Activated naive CD4-positive, alpha-beta T cell treated with Interleukin-2 at 50 U/mL for 16 hours (primary cell): ENCODE results near the gene KLHL42.

Experiments
- DNase-seq: peaks from one replicate; pipeline ENCODE4 v3.0.0-alpha.2; 2020

KLHL42 gene

DNA sequence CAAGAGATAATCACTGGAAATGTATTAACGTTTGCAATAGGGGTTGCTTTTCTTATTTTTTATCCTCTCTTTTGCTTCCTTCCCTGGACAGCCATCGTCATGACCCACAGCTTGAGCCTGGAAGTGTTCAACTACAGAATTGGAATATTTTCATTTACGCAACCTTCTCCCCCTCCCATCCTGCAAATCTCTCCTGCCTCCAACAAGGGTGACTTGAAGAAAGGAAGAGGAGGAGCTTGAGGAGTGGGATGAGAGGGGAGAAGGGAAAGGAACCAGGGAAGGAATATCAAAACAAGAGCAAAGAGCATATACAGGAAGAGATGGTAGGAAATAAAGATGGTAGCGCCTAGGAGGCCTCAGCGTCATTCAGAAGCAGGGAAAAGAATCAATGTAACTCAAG is 1.6 kb downstream of the KLHL42 start:
- no peak for DNase-seq

DNA sequence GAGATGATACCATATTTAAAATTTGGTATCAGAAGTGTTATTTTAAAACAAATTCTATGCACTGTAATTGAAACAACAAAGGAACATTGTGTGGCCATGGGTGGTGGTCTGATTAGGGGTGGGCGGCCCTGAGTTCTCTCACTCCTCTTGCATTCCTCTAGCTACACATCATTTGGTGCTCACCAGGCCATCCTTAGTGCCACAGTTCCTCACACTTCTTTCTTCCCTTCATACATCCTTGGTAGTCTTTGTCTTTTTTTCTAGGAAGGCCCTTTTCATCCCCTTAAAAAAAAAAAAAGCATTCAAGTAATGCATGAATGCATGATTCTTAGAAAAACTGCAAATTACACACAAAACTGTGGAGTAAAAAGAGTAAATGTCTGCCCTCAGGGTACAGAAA is 2.4 kb downstream of the KLHL42 start:
- DNase-seq: no peak

DNA sequence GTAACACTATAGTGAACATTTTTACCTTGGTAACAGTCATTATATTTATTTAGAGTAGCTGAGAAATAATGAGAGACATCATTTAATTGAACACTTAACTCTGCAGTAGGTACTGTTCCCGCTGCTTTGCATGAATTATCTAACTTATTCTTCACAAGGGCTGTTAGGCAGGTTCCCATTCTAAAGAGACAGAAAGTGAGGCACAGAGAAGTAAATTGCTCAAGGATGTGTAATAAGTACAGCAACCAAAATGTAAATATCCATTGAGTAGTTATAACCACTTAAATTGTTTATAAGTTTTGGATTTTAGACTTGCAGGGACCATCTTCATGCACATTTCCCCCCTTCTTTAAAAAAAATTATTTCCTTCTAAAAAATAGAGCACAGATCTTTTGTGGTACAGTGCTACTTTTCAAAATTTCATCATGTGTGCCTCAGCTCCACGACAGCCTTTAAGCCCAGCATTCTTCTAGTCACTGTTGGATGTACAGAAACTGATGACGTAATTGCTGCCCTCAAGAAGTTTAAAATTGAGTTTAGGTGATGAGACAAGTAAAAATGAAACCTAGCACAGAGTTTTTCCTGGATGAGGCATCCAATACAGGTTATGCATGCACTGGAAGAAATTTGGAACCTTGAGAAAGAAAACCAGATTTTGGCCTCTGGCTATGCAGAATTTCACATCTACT is 6.0 kb downstream of the KLHL42 start:
- no peak for DNase-seq

DNA sequence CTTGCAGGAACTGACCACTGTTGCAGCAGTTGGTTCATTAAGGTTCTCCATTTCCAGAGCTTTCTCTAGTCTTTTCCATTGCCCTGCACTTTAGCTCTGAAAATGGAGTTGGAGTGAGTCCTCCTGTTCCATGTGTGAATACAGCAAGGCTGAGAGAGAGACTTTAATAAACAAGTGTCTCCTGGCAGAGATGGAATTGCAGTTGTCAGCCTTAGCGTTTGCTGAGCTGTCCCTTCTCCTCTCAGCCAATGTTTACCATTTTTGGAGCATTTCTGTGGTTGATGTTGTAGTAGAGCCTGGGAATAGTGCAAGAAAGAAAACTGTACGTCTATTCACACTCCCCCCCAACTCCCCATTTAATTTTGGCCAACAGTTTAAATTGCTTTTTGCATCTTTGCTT is 7.5 kb downstream of the KLHL42 start:
- no peak for DNase-seq

DNA sequence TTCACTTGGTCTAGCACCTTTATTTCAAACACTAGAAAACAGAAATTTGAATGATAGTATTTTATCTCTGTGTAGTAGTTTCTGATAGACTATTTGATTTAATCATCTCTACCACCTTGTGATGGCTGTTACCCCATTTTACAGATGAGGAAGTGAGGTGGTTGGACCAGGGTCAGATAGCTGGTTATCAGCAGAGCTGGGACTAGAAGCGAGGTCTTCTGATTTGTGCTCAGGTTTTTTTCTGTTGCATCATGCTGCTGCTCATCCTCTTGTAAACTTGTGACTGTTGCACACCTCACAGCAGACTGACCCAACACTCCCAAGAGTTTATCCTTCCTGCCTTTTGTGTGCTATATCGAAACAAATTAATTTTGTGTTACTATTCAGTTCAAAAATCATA is 10.1 kb downstream of the KLHL42 start:
- DNase-seq: no peak

DNA sequence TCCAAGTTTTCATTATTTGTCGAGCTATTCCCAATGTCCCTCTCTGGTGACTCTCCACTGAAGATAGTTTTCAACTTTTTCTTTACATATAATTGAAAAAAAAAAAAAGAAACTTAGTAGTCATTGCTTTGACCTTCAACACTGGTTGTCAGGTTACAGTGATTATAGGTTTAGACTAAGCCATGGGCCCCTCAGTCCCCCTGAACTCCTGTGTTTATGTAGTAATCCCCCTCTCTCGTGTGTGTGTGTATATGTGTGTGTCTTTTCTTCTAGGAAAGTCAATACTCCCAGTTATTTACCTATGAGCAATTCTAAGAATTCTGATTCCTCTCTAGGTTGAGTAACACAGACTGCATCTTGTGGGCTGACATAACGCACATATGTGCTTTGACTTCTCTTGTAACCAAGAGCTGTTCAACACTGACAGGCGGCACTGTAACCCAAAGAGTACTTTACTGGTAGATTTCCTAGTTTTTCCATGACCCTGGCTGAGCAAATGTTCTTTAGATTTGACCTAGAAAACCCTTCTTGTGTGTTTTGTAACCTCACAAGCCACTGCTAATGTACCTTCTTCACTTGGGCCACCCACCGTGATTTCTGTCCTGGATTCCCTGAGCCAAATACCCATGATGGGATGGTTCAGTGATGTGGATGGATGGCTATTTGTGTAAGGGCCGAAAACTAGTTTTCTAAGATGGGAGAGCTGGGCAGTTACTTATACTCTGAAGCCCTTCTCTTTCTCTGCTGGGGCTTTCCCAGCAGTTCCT is 15.0 kb downstream of the KLHL42 start:
- no peak for DNase-seq

DNA sequence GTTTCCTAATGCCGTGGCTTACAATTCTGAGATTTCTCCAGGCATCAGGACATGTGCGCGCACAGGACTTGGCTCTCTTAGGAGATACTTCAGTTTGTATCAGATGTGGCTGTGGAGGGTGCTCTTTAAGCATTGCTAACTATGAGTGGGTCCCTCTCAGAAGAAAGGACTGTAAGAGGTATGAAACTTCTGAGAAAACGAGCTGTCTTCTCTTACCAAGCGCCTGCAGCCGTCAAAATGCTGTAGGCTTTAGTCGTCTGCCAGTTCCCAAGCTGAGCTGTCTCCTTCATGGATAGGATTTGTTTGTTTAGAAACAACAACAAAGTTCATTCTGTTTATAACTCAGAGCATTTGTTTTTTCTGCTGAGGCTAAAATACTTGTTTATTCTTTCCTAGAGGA is 16.1 kb downstream of the KLHL42 start:
- no peak for DNase-seq

DNA sequence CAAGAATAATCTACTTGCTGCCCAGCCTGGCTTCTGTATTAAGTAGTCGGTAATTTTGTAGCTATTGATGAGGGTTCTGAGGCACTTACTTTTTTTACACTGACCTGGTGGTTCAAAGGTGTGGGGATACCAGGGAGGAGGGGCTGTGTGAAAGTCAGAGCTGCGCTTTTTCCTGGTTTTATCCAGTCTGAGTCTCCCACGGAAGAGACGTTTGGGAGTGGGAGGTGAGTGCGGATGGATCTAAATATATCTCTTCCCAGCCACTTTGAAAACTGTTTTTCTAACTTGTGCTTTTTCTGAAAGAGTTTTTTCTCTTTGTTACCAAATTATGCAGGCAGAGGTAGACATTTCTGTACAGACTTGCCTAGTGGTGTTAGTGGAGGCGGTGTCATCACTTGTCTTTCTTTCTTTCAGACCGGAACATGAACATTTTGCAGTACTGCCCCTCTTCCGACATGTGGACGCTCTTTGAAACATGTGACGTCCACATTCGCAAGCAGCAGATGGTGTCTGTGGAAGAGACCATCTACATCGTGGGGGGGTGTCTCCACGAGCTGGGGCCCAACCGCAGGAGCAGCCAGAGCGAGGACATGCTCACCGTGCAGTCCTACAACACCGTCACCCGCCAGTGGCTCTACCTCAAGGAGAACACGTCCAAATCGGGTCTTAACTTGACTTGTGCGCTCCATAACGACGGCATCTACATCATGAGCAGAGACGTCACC is 17.4 kb downstream of the KLHL42 start:
- DNase-seq: no peak

DNA sequence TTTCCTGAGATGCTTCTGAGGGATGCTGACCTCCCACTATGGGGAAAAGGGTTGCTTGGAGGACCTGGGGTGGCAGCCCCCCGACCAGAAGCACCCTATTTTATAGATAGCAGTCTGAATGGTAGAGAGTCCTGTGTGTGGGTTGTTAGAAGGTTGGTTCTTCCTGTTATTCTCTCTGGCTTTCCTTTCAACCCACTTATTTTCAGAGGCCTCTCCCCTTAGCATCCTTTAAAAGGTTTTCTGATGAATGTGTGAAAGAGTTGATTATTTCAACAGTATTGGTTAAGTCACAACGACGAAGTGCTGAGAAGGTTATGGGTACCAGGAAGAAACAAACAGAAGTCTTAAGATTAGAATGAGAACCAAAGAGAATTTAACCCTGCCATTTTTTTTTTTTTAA is 20.8 kb downstream of the KLHL42 start:
- no peak for DNase-seq

DNA sequence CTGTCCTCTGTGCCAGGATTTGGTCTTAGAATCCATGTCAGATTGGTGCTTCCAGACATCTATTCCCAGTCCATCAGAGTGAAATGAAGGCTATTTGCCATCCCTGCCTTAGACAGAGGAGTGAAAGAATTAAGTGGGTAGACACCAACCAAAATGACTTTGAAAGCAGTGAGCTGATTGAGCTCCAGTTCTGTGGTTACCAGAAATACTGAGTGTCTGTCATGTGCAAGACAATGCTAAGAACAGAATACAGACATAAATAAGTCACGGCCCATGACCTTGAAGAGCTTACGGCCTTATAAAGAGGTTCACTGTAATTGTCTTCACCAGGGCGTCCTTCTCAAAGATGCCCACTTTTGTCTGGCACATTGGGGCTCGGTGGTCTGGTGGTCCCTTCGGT is 21.6 kb downstream of the KLHL42 start:
- DNase-seq: no peak

DNA sequence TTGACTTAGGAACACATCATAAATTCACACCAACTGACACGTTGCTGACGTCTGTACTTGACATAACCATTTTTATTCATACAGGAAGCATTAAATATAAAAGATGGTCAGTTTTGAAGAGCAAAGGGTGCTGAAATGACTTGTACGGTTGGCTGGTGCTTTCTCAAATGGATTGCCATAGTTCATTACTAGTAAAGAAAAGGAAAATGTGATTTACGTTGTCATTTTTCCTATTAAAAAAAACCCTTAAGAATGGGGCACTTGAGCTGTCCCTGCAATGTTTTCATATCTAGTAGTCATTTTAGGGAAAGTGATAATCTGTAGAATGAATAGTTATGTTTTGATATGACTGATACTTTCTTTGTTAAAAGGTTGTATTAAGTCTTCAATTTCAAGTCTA is 22.5 kb downstream of the KLHL42 start:
- DNase-seq: no peak

DNA sequence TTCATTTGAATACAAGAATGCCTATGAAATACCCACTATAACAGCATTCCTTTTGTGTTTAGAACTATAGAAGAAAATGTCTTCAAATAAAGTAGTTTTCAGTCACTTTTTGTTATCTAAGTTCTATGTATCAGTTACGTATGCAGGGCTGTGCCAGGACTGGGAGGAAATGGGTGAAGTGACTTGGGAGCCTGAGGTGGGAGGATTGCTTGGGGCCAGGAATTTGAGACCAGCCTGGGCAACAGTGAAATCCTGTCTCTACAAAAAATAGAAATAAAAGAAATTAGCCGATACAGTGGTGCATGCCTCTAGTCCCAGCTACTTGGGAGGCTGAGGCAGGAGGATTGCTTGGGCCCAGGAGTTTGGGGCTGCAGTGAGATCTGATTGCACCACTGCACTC is 22.9 kb downstream of the KLHL42 start:
- no peak for DNase-seq

DNA sequence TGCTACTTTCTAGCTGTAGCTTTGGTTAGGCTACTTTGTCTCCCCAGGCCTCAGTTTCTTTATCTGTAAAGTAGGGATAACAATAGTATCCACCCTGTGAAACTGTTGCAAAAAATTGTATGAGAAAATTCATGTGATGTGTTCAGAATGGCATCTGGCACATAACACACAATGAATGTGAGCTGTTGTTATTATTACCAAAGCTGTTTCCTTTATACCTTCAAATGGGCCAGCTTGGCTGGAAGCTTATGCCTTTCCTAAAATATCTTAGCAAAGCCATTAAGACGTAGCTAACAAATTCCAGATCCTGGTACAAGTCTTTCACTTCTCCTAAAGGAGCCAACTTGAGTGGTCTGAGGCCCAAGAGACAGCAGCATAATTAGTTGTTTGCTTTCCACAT is 25.2 kb downstream of the KLHL42 start:
- no peak for DNase-seq

DNA sequence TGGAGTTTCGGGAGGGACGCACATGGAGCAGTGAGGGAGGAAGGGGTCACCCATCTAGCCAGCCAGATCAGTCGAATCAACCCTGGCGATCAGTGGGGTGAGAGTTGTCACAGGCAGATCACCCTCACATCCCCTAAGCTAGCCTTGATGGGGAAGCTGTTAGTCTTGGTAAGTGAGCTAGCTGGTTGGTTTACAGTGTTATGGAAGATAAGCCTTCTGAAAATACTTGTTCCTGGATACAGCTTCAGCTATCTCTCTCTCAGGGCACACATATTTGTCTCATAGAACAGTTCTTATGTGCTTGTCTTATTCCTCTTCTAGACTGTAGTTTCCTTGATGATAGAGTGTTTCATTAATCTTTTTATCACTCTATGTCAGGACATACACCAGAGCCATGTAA is 26.2 kb downstream of the KLHL42 start:
- DNase-seq: no peak

DNA sequence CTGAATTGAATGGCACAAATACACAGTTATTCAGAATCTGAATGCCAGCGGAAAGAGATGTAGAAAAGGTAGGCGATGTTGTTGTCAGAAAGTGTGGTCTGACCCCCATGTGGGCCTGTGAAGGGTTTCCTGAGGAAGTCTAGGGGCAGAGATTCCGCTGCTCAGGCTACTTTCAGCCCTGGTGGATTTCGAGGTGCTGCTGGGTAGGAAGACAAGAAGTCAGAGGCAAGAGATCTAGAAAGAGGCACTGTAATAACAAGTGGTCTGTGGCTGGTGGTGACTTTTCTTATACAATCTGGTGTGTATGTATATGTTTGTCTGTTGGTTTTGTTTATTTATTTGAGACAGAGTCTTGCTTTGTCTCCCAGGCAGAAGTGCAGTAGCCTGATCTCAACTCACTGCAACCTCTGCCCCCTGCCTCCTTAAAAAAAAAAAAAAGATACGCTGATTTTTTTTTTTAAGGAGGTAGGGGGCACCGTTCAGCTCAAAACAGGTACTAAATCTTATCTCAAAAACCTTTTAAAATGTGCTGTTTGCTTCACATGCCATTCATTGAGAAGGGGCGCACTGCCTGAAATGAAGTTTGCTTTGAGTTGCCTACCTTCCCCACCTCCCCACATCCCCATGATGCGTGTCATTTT is 27.1 kb downstream of the KLHL42 start:
- DNase-seq: peak; percentile 45

DNA sequence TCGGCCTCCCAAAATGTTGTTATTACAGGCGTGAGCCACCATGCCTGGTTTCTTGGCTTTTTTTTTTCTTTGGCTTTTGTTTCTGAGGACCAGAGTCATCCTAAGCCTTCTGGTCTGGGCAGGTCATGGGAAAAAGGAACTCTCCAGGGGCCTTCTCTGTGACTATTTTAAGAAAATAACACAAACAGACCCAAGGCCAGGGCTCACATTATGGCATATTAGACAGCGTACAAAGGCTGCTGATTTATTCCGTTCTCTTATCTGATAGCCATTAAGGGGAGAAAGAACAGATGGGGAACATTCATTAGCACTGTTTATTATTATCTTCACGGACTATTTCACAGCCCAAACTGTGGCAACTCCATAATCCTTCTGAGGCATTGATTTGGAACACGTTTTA is 28.8 kb downstream of the KLHL42 start:
- DNase-seq: no peak

DNA sequence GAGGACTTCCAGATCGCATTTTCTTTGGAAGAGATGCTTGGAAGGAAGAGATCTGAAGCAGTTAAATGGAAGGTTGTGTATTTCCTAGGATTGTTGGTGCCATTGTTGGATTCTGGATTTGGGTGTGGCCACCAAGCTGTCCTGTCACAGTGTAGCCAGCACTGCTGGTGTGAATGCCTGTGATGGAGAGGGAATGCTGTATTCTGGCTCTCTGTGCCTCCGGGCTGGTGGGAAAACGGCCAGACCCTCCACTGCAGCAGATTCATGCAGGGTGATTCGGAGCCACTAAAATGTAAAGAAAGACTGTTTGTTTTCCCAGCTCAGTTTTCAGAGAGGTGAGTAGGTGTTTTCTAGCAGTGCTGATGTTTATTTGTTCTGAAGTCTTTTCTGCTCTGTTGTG is 30.7 kb downstream of the KLHL42 start:
- no peak for DNase-seq

DNA sequence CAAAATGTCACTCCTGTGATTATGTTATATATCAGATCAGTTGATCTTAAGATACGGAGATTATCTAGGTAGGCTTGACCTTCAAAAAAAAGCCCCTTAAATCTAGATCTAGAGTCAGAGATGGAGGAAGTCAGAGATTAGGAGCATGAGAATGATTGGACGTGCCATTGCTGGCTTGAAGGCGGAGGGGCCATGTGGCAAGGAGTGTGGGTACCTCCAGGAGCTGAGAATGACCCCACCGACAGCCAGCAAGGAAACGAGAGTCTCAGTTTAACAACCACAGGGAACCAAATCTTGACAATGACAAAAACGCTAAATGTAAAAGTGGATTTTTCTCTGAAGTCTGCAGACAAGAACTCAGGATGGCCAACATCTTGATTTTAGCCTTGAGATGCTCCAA is 32.5 kb downstream of the KLHL42 start:
- no peak for DNase-seq

DNA sequence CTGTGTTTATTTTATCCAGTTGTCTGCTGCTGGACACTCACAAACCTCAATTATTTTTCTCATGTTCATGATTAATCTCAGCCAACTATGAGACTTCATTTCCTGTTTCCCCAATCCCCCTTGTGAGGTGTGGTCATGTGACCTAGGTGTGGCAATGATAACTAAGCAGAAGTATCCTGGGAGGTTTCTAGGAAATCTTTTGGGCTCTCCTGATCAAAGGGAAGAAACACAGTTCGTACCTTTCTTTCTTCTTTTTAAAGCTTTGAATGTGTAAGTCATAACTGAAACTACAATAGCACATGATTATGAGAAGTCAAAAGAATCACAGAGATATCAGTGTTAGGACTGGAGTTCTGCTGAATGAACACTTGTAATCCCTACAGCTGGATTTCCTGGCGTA is 34.4 kb downstream of the KLHL42 start:
- DNase-seq: no peak

DNA sequence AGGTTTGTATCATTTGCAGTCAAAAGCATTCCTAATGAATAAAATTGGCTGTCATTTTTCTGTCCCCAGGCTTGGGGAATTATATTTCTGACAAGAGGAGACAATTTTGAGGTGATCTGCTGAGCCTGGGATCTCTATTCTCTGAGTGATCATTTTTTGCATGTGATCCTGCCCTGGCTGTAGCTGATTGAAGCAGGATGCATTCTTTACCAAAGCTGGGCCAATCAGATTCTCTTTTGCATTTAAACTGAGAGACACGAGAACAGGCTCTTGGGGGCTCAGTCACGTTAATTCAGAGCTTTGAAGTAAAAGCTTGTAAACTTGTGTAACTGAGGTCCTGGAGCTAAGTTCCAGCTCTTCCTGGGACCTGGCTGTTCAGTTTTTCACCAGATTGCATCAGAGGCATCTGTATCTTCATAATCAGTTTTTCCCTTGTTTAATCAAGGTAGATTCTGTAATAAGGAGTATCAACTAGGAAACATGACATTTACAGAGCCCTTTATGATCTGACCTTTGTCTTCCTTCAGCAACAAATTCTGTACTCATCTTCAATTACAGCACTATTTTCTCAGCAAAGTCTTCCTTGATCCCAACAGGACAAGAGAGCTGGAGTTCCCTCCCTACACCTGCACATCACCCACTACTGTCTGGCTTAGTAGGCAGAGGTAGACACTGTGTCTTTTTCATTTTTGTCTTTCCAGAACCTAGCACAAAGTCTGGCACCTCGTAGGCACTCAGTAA is 35.0 kb downstream of the KLHL42 start:
- no peak for DNase-seq

DNA sequence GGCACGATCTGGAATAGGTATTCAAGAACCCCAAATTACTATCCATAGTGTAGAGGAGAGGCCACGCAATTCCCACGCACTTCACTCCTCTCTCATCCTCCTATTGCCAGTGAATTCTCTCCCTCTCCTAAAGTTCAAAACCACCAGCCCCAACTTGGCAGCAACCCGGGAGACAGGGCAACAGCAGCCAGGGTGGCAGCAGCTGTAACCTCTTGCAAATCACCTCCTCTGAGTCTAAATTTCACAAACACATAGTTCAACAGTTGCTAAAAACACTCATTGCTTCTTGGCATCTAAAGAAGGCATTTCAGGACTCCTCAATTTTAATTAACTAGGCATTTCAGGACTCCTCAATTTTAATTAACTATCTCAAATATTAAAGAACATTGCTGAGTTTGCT is 37.7 kb downstream of the KLHL42 start:
- no peak for DNase-seq

DNA sequence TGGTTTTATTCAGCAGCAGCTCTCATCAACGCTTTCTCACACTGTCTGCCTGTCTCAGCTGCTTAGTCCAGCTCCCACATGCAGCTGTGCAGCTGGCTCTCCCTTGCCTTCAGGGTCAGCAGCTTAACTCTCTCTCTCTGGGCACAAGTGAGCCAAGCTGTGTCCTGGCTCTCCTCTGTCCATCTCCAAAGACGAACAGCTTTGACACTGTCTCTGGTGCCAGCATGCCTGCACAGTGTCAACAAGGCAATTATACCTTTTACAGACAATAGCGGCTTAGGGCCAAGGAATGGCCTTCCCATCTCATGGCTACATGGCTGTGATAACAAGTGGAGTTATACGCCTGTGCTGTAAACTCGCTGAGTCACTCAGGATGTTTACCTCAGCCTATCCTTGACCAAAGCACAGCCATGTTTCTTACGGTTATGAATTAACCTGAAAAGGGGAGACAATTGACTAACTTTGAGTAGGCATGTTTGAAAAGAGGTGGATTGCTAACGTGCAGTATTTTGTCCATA is 38.4 kb downstream of the KLHL42 start:
- DNase-seq: no peak

DNA sequence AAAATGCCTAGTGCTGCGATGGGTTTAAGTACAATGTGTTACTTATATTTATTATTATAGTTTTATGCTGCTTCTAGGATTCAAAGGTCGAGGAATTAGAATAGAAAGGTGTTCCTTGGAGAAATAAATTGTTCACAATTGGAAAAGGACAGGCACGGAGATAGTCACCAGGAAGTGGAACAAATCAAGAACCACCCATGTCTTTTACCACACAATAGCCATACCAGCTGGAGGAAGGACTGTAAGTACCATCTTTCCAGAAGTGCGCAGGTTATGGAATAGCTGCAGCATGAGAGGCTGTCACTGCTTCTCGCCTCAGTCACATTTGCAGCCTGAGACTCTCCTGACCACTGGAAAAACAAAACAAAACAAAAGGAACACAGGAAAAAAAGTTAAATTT is 40.5 kb downstream of the KLHL42 start:
- DNase-seq: no peak
